ENCODE results near the gene ZNF280D.
A peak's percentile ranks its signal among the peaks of the same experiment; 100 is the strongest.
"Not testable (repeated sequence)": the region's sequence is repeated elsewhere in the genome, so short reads cannot be mapped to it uniquely, and the experiment has no call there.

ZNF280D gene

GRCh38 chr15:56733136-56734012 is at the start of gene ZNF280D:
Gene ZNF280D, minus strand, starts transcription at chr15:56733509. Its CDS starts 26,400 bp downstream, at chr15:56707109.
- peak; percentile 86 for DNase-seq

- no peak for DNase-seq
Observed at GRCh38 chr15:56782306-56782705, 49.0 kb upstream of the ZNF280D start.

GRCh38 chr15:56781666-56782065 is 48.4 kb upstream of the ZNF280D start:
- no peak for DNase-seq

GRCh38 chr15:56780102-56780725 is 46.9 kb upstream of the ZNF280D start:
- peak; percentile 17 for DNase-seq

- DNase-seq, result not testable (repeated sequence)
Observed at GRCh38 chr15:56779449-56779848, 46.1 kb upstream of the ZNF280D start.

- no peak for DNase-seq
Observed at GRCh38 chr15:56778761-56779160, 45.5 kb upstream of the ZNF280D start.

GRCh38 chr15:56776839-56777238 is 43.5 kb upstream of the ZNF280D start:
- DNase-seq, result no peak

GRCh38 chr15:56775641-56776040 is 42.3 kb upstream of the ZNF280D start:
- no peak for DNase-seq

GRCh38 chr15:56774356-56774755 is 41.0 kb upstream of the ZNF280D start:
- no peak for DNase-seq

- no peak for DNase-seq
Observed at GRCh38 chr15:56772868-56773639, 39.7 kb upstream of the ZNF280D start.

- DNase-seq, result no peak
Observed at GRCh38 chr15:56770173-56770572, 36.9 kb upstream of the ZNF280D start.

- no peak for DNase-seq
Observed at GRCh38 chr15:56767315-56767714, 34.0 kb upstream of the ZNF280D start.

- no peak for DNase-seq
Observed at GRCh38 chr15:56765251-56765650, 31.9 kb upstream of the ZNF280D start.

- DNase-seq, result no peak
Observed at GRCh38 chr15:56763141-56763895, 30.0 kb upstream of the ZNF280D start.

- no peak for DNase-seq
Observed at GRCh38 chr15:56760186-56760585, 26.9 kb upstream of the ZNF280D start.

GRCh38 chr15:56759450-56759845 is 26.1 kb upstream of the ZNF280D start:
- no peak for DNase-seq

GRCh38 chr15:56758770-56759449 is 25.6 kb upstream of the ZNF280D start:
- DNase-seq, result no peak

- DNase-seq, result no peak
Observed at GRCh38 chr15:56757875-56758274, 24.6 kb upstream of the ZNF280D start.

- no peak for DNase-seq
Observed at GRCh38 chr15:56754772-56755370, 21.6 kb upstream of the ZNF280D start.

GRCh38 chr15:56752986-56753385 is 19.7 kb upstream of the ZNF280D start:
- no peak for DNase-seq

- DNase-seq, result no peak
Observed at GRCh38 chr15:56749982-56750381, 16.7 kb upstream of the ZNF280D start.
